Fibroblast of skin of left biceps (primary cell): ENCODE results near the gene RIMS4.

Experiments used
- DNase-seq, 2 experiments: peaks; one replicate each; pipeline ENCODE4 v3.0.0-alpha.2; 2013; ENCODE audit warnings: low read depth in 2 of 2

RIMS4 gene

DNA sequence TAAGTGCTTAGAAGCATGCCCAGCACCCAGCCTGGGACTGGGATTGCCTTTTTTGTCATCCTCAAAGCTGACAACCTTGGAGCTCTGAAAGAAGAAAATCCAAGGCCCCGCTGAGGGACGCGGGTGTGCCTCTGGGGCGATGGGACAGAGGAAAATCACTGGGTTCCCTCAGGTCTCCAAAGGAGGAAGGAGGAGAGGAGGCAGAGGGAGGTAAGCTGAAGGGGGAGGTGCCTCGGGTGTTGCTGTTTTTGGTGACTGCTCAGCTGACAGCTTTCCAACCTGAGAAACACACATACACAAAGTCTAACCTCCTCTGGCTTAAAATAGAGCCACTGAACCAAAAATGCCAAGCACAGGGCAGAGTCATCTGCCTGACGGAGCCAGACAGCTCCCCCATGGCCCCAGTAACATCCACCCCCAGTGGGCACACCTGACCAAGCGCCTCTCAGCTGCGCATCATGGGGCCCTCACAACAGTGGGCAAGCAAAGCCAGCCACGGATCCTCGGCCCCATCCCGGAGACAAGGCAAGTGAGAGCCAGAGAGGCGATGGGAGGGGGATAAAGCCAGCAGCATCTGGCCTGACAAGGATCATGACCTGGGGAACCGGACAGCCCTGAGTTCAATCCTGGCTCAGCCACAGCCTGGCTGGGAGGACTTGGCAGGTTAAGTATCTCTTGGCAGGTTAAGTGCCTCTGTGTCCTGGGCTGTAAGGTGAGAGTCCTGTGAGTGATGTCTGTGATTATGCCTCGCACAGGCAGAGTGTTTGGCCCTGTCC lies 67.9 kb downstream of the RIMS4 start:
- DNase-seq: no peak

DNA sequence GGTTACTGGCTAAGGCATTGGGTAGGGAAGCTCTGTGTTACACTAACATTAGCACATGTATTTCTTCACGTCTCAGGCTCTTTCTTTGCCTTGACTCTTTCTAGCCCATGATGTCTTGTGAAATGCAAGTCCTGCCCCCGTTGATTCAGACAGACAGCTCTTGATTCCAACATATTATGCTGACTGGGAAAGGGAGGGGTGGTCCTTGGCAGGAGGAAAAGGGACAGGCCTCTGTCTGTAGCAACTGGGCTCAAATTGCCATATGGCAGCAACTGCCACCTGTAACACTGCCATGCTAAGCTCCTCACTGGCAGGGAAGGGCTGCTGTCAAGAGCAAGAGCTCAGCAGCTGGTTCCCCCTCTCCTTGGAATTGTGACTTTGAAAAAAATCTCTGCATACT lies 70.4 kb downstream of the RIMS4 start:
- DNase-seq: no peak

DNA sequence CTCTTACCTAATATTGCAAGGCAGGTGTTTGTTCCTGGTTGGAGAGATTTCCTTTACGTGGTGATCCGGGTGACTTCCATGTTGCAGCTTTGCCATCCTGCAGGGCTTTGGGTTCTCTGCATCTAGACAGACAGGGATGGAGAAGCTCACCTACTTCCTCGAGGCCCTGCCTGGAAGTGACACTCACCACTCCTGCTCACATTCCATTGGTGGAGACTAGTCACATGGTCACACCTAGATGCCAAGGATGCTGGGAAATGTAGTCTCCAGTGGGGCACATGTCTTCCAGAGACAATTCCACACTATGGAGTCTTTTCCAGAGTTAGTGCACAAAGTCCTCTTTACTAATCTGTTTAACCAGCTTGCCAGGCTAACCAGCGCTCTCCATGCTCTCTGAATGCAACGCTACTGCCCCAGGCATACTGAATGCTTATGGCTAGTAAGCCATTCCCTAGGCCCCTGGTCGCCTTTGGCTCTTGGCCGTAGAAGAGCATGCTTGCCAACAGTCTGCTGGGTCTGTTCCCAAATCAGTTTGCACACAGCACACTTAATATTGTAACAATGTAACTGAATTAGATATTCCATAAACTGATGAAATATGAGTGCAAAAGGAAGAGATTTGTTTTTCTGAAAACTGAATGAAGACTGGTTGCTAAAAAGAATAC lies 71.4 kb downstream of the RIMS4 start:
- peak in 1 of 2 experiments; percentile 33 for DNase-seq

DNA sequence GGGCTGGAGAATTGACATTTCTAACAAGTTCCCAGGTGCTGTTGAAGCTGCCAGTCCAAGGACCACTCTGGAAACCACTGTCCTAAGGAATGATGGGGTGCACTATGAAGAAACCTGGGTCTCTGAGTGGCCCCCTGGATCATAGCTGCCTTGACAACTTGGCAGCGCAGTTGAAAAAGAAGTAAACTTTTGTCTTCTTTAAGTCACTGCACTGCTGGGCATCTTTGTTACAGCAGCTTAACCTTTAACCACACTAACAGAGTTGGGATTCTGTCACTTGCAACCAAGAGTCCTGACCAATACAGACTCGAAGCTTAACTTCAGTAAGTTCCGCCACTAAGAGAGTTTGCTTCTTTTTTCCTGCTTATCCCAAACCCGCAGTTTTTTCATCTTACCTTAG lies 73.2 kb downstream of the RIMS4 start:
- DNase-seq: no peak

DNA sequence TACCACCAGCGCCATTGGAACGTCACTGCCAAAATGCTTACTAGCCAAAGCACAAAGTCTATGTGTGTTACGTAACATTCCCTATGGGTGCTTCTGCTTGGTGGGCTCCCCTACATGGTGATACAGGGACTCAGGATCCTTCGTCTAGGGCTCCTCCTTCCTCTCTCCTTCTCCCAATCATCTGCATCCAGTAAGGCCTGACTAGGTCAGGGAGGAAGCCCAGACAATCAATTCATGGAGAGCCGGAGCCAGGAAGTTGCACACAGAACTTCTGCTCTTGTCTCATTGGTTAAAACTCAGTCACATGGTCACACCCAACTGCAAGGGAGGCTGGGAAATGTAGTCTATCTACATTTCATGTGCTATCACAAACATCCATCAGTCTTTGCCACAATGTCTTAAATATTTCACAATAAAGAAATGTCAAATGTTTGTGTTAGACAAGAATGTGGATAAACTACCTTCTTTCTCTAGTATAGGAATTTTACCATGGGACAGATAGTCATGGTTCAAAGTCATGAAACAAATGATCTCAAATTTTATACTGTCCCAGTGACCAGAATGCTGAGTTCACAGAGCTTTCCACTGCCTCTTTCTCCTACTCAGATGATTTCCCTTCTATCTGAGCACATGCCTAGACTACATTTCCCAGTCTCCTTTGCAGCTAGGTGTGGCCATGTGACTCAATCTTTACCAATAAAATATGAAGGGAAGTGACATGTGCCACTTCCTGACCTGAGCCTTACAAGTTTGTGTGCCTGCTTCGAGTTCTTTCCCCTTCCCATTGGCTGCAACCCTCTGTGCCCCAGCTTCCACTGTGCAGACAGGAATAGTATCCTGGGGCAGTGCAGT lies 74.0 kb downstream of the RIMS4 start:
- peak; percentile 81 to 82 for DNase-seq

DNA sequence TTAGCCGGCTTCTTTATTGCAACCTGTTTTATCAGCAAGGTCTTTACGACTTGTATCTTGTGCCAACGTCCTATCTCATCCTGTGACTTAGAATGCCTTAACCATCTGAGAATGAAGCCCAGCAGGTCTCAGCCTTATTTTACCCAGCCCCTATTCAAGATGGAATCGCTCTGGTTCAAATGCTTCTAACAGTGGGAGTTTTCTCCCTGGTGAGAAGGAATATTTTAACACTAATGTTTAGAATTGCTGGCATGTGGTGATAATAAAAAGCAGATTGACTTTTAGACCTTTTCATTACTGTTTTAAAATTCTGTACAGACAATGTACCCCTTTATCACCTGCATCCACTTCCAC lies 74.6 kb downstream of the RIMS4 start:
- no peak for DNase-seq

DNA sequence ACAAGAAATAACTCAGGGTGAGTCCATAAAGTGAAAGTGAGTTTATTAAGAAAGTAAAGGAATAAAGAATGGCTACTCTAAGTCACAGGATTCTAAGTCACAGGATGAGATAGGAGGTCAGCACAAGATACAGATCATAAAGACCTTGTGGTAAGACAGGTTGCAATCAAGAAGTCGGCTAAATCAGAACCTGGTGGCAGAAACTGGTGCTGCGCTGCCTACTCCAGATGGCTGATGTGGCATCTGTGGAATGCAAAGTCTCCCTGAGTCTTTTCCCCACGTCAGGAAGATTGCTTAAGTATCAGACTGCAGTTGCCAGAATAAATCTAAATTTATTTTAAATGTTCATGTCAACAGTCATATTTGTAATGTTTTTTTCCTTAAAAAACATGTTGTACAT lies 75.4 kb downstream of the RIMS4 start:
- DNase-seq: peak; percentile 46 to 47

DNA sequence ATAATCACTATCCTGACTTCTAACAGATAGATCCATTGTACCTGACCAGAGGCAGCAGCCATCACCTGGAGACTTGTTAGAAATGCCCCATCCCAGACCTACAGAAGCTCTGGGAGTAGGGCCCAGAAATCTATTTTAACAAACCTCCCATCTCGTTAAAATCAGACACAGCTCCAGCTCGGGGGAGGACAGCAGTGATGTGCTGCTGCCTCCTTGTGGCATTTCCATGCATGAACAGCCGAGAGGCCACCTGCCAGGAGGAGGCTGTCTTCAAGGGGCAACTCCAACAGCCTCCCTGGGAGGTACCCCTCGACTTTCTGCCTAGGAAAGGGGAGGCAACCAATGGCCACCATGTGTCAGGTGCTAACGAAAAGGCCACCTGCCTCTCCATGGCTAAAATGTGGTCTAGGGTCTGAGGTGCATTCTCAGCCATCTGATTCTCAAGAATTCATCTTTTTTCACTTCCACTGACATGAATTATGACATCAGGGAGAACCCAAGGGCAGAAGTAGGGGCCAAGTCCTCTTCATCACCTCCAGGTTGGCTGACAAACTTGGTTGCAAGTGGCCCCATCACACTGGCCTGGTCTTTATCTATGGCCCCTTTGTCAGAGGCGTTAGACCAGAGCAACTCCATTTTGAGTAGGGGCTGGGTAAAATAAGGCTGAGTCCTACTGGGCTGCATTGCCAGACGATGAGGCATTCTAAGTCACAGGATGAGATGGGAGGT lies 76.8 kb downstream of the RIMS4 start:
- peak in 1 of 2 experiments; percentile 24 for DNase-seq

DNA sequence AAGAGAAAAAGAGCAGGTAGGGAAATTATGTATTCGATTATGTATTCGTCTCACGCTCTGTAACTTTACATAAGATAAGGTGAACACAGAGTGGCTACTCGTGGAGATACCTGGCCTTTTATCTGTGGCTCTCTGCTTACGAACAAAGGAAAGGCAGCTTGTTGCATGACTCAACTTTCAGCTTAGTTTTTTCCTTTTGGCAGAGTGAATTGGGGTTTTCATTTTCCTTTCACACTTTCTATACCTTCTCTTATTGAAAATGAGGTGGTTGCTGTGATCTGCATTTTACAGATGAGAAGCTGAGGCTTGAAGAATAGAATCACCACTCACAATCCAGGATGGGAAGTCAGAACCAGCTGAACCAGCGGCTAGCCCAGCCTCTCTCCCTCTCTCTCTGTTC lies 78.0 kb downstream of the RIMS4 start:
- no peak for DNase-seq

DNA sequence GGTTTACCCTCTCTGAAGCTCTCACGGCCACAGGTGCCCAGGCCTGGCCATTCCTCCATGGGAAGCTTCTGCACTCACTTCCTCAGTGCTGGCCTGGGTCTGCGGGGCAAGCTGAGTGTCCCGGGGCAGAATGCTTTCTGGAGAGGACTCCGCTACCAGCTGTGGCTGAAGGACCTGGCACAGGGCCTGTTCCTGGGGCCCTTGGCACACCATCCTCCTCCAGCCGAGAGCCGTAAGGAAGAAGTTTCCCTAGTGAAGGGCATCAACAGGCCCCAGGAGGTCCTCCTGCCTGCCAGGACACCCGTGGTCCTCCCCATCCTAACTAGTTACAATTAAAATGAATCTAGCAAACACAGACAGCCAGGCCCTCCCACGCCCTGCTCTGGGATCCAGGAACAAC lies 78.7 kb downstream of the RIMS4 start:
- no peak for DNase-seq

DNA sequence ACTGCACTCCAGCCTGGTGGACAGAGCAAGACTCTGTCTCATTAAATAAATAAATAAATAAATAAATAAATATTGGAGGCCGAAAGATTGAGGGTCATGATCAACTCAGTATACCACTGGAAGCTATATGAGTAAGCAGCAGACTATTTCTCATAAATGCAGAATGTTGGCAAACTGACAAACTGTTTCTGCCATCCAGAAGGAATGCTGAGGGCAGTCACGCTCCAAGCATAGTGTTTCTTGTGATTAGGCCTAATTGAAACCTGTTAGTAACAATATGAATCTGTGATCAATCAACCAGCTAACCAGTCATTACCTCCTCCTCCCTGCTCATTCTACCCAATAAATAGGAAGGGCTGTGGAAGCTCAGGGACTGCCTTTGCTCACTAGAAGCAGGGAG lies 79.9 kb downstream of the RIMS4 start:
- peak; percentile 89 to 90 for DNase-seq

DNA sequence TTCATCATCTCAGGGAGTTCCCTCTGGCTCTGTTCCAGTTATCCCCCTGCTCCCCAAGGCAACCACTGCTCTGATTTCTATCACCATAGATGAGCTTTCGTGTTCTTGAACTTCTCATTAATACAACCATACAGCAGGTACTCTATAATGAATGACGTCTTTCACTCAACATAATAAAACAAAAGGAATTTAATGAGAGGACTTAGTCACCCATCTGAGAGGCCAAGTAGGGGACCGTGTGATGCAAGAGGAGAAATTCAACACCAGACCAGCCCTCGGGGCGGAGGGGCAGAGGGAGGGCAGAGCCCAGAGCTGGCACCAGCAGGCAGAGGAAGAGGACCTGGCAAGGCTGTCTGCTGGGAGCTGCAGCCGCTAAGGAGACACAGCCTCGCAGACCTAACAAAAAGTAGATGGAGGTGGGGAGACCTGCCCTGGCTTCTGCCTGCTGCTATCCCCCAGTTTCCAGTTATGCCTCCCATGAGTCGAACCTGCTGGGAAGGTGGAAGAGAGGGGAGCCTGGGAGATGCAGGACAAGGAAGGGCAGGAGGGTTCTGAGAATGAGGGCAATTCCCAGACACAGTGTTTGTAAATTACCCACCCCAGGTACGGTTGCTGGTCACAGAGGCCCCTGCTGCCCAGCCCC lies 81.4 kb downstream of the RIMS4 start:
- peak; percentile 38 to 45 for DNase-seq

DNA sequence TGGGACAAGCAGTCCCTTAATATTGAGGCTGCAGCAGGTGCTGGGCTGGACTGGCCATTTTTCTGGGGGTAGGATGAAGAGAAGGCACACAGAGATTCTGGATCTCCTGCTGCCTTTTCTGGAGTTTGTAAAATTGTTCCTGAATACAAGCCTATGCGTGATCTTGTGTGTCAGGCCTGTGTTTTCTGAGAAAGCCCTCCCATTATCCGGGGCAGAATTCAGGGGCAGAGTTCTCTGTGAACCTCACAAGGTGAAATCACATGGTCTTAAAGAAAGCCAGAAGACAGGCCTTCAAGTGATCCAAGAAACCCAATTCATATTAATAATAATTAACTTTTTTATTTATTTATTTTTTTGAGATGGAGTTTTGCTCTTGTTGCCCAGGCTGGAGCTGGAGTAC lies 82.7 kb downstream of the RIMS4 start:
- no peak for DNase-seq

DNA sequence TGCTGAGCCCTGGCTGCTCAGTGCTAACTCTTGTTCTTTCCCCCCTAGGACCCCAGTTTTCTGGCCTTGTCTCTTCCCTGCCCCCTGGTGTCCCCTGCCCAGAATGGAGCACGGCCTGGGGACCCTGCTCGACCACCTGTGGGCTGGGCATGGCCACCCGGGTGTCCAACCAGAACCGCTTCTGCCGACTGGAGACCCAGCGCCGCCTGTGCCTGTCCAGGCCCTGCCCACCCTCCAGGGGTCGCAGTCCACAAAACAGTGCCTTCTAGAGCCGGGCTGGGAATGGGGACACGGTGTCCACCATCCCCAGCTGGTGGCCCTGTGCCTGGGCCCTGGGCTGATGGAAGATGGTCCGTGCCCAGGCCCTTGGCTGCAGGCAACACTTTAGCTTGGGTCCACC lies 83.3 kb downstream of the RIMS4 start:
- DNase-seq: no peak

DNA sequence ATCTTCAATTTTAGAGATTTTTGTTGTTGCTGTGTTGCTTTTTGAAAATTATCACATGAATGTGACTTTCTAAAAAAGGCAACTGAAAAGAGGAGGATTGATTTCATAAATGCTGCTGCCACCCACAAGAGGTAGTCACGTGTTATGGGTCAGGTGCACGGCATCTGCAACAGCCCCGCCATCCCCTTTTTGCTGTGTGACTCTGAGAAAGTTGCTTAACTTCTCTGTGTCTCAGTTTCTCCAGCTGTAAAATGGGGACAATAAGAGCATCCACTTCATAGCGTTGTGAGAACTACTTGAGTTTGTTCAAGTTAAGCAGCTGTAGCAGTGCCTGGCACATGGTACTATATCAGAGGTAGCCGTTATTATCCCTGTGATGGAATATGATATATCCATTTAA lies 84.5 kb downstream of the RIMS4 start:
- DNase-seq: no peak

DNA sequence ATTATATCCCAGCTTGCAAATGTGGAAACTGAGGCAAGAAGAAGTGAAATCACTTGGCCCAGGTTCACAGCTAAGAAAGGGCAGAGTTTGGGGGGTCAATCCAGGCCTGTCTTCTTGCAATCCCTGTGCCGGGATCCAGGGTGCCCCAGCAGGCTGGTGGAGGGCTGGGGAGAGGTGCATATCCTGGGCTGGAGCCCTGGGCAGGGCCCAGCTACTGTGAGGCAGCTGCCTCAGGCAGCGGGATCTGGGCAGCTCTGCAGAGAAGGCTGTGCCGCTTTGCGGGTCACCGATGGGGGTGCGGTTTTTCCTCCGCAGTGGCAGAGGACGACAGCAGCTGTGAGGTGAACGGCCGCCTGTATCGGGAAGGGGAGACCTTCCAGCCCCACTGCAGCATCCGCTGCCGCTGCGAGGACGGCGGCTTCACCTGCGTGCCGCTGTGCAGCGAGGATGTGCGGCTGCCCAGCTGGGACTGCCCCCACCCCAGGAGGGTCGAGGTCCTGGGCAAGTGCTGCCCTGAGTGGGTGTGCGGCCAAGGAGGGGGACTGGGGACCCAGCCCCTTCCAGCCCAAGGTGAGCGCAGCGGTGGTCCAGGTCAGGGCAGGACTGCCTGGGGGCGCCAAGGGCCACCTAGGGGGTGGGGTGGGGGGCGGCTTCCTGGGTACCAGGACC lies 85.8 kb downstream of the RIMS4 start:
- DNase-seq: no peak

DNA sequence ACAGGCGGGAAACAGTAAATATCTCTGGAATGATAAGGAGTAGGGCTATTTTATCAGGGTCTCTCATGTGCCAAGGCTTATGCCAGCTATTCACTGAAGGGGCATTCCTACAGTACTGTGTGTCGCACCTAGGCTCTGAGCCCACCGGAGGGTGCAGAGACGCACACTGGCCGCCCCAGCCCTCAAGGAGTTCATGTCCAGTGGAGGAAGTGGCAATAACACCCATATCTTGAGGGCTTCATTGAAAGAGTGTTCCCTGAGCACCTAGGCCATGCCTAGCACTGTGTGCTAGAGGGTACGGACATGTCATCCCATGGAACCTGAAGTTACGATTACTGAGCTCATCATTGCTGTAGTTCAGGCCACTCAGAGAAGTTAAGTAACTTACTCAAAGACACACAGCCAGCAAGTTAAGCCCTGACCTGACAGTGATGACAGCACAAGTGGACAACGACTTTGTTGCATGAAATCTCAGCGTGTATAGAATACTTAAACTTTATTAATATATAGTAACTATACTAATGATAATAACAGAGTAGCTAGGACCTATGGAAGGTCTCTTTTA lies 86.5 kb downstream of the RIMS4 start:
- no peak for DNase-seq

DNA sequence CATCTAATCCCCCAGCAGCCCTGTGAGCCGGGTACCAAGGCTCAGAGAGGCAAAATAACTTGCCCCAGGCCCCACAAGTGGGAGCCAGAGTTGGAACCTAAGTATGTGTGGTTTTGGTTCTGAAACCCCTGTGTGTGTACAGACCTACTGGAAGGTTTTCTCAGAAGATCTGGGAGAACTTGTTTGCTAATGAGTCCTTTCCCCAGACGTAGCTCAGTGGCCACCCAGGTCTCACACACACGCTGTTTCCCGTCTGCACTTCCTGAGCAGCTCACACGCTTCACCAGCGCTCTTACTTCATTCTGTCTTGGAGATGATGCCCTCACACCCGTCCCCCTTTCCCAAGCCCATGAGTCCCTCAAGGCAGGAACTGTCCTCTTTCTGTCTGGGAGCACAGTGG lies 87.0 kb downstream of the RIMS4 start:
- DNase-seq: no peak

DNA sequence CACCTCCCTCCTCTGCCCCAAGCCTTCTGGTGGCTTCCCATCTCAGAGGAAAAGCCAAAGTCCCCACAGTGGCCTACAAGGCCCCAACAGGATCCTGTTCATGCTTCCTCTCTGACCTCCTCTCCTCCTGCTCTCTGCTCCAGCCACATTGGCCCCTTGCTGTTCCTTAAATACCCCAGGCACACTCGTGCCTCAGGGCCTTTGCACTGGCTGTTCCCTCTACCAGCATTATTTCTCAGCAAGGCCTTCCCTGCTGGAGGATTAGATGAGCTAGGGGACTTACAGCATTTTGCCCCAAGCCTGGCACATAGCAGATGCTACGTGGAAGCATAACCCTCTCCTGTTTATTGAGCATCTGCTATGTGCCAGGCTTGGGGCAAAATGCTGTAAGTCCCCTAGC lies 87.4 kb downstream of the RIMS4 start:
- DNase-seq: no peak

DNA sequence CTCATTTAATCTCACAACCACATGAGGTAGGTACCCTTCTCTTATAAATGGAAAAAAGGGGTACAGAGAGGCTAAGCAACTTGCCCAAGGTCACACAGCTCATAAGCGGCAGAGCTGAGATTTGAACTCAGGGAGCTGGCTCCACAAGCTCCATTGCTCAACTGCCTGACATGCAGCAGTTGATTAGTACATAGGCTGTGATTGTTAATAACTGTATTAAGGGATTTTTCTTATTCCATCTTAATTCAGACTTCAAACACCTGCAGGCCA lies 88.6 kb downstream of the RIMS4 start:
- DNase-seq: no peak
